ENCODE measurements around the gene B3GAT1.

B3GAT1 gene

DNA sequence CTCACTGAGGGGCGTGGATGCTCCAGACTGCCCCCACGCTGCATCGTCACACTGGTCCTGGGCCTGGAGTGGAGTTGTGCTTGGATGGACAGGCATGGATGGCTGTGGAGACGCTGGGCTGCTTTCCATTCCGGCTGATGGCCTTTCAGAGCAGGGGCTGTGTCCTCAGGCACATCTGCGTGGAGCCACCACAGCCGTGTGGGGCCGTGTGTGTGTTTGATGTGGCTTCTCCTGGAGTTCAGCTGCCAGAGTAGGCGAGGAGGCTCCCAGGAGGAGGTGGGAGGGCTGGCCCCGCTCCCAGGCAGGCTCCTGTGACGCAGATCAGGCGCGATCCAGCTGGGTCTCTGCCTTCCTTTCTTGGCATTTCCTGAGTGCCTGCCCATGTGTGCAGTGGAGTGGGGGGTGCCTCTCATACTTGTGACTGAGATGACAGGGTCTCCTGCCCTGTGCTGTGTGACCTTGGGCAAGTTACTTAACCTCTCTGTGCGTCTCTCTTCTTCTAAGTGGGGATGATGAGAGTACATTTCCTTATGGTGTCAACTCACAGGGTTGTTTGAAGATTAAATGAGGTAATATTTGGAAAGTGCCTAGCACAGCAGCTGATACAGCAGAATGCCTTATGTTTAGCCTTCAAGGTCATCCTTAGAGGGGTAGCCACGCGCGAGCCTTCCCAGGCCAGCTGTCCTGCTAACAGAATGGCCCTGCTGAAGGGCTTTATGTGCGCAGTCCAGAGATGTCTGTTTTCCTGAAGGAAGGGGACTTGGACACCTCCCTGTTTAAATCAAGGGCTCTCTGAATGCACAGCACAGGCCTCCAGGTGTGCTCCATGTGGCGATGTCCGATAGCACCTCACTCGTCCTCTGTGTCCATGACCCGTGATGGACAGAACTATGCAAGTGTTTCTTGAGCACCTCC, 46.8 kb downstream of the B3GAT1 start:
- TF ChIP-seq, protein P1, sequence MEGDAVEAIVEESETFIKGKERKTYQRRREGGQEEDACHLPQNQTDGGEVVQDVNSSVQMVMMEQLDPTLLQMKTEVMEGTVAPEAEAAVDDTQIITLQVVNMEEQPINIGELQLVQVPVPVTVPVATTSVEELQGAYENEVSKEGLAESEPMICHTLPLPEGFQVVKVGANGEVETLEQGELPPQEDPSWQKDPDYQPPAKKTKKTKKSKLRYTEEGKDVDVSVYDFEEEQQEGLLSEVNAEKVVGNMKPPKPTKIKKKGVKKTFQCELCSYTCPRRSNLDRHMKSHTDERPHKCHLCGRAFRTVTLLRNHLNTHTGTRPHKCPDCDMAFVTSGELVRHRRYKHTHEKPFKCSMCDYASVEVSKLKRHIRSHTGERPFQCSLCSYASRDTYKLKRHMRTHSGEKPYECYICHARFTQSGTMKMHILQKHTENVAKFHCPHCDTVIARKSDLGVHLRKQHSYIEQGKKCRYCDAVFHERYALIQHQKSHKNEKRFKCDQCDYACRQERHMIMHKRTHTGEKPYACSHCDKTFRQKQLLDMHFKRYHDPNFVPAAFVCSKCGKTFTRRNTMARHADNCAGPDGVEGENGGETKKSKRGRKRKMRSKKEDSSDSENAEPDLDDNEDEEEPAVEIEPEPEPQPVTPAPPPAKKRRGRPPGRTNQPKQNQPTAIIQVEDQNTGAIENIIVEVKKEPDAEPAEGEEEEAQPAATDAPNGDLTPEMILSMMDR (conservative IDR thresholded peaks at IDR 0.05; ENCODE audit: low read depth, low read length) = no peak
- no peak overlapping the region for H3K4me3 ChIP-seq (ENCODE audit: low read length)
- no peak for DNase-seq (ENCODE audit: low read depth)

DNA sequence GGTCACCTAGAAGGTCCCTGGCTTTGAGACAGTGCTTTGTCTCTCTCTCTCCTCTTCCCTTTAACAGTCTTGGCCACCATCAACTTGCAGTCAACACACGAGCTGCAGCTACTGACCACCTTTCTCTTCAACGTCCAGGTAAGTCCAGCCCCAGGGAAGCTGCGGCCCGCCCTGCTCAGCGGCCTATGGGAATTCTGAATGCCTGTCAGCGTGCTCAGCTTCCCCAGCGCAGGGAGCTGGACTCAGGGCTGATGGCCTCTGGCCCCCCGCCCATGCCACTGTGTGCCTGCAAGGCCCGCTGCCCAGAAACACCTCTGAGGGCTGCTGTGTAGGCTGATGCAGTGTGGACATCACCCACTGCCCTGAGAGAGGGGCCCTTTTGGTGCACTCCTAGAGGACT, 47.8 kb downstream of the B3GAT1 start:
- H3K4me3 ChIP-seq (ENCODE audit: low read length) = no peak overlapping the region
- DNase-seq (ENCODE audit: low read depth) = no peak
- TF ChIP-seq, protein P1 (conservative IDR thresholded peaks at IDR 0.05; ENCODE audit: low read depth, low read length) = no peak

GRCh38 chr11:134363592-134363991, 48.5 kb downstream of the B3GAT1 start:
- TF ChIP-seq, protein P1 (conservative IDR thresholded peaks at IDR 0.05; ENCODE audit: low read depth, low read length) = no peak
- no peak overlapping the region for H3K4me3 ChIP-seq (ENCODE audit: low read length)
- no peak for DNase-seq (ENCODE audit: low read depth)

DNA sequence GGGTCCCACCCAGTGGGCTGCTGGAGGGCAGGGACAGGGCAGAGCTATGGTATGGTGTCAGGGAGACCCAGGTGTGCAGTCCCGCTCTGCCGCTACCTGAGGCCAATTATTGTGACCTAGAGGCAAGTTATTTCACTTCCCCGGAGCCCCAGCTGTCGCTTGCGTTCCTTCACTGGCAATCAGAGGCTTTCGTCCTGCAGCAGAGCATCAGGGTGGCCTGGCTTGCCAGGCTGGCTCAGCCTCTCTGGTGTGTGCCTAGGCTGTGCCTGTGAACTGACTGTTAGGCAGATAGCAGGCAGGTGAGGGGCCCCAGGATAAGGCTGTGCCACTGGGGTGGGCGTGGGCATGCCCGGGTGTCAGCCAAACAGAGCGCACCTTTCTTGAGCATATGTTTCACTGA, 48.9 kb downstream of the B3GAT1 start:
- no peak for DNase-seq (ENCODE audit: low read depth)
- TF ChIP-seq, protein P1 (conservative IDR thresholded peaks at IDR 0.05; ENCODE audit: low read depth, low read length) = no peak
- H3K4me3 ChIP-seq (ENCODE audit: low read length) = no peak overlapping the region

DNA sequence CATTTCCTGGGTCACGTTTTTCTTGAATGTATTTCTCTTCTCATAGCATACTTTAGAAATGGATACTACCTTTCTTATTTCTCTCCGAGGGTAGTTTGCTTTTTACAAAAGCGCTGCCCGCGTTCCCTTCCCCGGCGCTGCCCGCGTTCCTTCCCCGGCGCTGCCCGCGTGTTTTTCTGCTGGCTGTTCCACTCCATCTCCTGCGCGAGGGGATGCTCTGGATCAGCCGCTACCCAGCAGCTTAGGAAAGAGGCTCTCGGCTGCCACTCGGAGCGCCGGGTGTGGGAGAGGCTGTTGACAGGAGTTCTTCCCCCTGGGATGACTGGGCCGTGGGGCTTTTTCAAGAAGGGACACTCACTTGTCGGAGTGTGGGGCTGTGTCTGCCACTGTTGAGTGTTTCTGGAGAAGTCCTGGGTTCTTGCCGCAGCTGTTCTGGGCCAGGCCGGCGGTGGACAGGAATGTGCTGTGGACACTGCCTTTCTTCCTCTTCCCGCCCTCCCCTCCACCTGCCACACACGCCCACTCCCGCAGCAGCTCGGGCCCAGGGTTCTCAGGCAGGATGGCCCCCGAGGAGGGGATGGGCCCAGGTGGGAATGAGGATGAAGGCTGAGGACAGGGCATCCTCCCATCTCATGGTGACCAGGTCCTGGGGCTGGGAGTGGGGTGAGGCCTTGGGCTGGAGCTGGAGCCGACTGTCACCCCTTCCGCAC, 49.7 kb downstream of the B3GAT1 start:
- no peak for DNase-seq (ENCODE audit: low read depth)
- TF ChIP-seq, protein P1 (conservative IDR thresholded peaks at IDR 0.05; ENCODE audit: low read depth, low read length) = no peak
- H3K4me3 ChIP-seq (ENCODE audit: low read length) = no peak overlapping the region

DNA sequence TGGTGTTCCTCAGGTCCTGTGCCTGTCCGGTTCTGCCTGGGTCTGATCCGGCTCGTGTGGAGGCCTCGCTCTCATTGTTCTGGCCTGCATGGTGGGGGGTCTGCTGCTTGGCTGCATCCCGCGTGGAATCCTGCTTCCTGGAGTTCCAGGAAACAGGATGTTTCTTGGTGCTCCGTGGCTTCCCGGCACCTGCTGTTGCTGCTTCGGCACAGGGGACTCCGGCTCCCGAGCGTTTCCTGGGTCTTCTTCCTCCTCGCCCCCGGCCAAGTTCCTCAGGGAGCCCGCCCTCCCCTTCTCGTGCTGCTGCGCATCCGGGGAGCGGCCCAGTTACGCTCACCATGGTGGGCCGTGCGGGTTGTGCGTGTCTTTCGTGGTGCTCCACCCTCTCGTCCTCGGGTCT, 50.4 kb downstream of the B3GAT1 start:
- no peak for DNase-seq (ENCODE audit: low read depth)
- no peak overlapping the region for H3K4me3 ChIP-seq (ENCODE audit: low read length)
- TF ChIP-seq, protein P1 (conservative IDR thresholded peaks at IDR 0.05; ENCODE audit: low read depth, low read length) = no peak
